D721Med (cell line): Measurements from ENCODE around the gene TMEM171.

Experiments
- DNase-seq: peaks from one replicate; pipeline ENCODE4 v3.0.0; 2011; ENCODE audit warnings: low spot score; ENCODE audit not compliant: insufficient read length
- FAIRE-seq: peaks from 2 replicates; lab custom pipeline; 2011; peaks lifted over from hg19 to GRCh38; lab: Jason Lieb, UNC
- TF ChIP-seq, protein P1 (sequence below): IDR thresholded peaks from 2 replicates; pipeline ENCODE4 v1.5.1; 2012; ENCODE audit warnings: mild to moderate bottlenecking, control low read depth; ENCODE audit not compliant: insufficient read depth; ENCODE audit errors: missing control alignments

The TMEM171 gene

GRCh38 chr5:73150876-73151275 is 30.5 kb downstream of the TMEM171 start:
- TF ChIP-seq, protein P1, sequence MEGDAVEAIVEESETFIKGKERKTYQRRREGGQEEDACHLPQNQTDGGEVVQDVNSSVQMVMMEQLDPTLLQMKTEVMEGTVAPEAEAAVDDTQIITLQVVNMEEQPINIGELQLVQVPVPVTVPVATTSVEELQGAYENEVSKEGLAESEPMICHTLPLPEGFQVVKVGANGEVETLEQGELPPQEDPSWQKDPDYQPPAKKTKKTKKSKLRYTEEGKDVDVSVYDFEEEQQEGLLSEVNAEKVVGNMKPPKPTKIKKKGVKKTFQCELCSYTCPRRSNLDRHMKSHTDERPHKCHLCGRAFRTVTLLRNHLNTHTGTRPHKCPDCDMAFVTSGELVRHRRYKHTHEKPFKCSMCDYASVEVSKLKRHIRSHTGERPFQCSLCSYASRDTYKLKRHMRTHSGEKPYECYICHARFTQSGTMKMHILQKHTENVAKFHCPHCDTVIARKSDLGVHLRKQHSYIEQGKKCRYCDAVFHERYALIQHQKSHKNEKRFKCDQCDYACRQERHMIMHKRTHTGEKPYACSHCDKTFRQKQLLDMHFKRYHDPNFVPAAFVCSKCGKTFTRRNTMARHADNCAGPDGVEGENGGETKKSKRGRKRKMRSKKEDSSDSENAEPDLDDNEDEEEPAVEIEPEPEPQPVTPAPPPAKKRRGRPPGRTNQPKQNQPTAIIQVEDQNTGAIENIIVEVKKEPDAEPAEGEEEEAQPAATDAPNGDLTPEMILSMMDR, result no peak
- DNase-seq, result no peak
- FAIRE-seq, result no peak

- DNase-seq (no peak), FAIRE-seq (no peak)
- TF ChIP-seq, protein P1, result no peak
Measured at GRCh38 chr5:73151766-73152410, 31.5 kb downstream of the TMEM171 start.

GRCh38 chr5:73152411-73153388 is 32.3 kb downstream of the TMEM171 start:
- no peak for FAIRE-seq
- no peak for DNase-seq

GRCh38 chr5:73153513-73153912 is 33.1 kb downstream of the TMEM171 start:
- FAIRE-seq, result no peak
- no peak for DNase-seq

More at GRCh38 chr5:73152411-73153388, 32.3 kb downstream of the TMEM171 start:
- TF ChIP-seq, protein P1, result peak; percentile 3

GRCh38 chr5:73154208-73155006 is 34.0 kb downstream of the TMEM171 start:
- FAIRE-seq (no peak), DNase-seq (no peak)
- TF ChIP-seq, protein P1, result no peak

More at GRCh38 chr5:73153513-73153912, 33.1 kb downstream of the TMEM171 start:
- TF ChIP-seq, protein P1, result no peak

GRCh38 chr5:73155271-73156222 is 35.2 kb downstream of the TMEM171 start:
- DNase-seq (no peak), FAIRE-seq (no peak)
- TF ChIP-seq, protein P1, result no peak
